Measurements from ENCODE around the gene ZMIZ1.

Gene ZMIZ1

DNA sequence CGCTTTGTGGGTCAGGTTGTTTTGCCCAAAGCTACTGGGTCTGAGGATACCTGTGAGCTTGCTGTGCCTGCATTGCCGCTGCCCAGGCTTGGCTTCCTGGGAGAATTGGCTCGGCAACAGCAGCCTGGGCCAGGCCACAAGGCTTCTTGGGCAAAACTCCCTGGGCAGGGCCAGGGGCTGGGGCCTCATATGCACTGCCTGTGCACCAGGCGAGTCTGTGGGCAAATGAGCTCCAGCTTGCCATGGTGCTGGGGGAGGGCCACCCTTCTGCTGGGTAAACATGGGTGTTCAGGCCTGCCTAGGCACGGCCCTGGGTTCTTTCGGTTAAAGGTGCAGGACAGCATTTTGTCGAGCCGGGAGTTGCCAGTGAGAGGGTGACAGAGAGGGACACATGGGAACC lies 19.4 kb downstream of the ZMIZ1 start:
- Histone ChIP-seq H3K4me3 (no peak overlapping the region), H3K4me2 (peak overlapping the region; percentile 99), H3K27ac (peak overlapping the region; percentile 58; the same call in 1 of the 2 replicates), H3K36me3 (peaks cover 19% of the 10 kb centered on the region; the same call in 1 of the 2 replicates), H4K20me1 (peaks cover 100% of the 10 kb centered on the region), H3K9ac (peak overlapping the region; percentile 21; the same call in 1 of the 2 replicates), H3K27me3 (no peaks in the 10 kb centered on the region), H3K4me1 (peaks cover 100% of the 10 kb centered on the region), H3K9me3 (no peaks in the 10 kb centered on the region)
- no peak for TF ChIP-seq Cebpa-rat (IDR thresholded peaks at IDR 0.05)

DNA sequence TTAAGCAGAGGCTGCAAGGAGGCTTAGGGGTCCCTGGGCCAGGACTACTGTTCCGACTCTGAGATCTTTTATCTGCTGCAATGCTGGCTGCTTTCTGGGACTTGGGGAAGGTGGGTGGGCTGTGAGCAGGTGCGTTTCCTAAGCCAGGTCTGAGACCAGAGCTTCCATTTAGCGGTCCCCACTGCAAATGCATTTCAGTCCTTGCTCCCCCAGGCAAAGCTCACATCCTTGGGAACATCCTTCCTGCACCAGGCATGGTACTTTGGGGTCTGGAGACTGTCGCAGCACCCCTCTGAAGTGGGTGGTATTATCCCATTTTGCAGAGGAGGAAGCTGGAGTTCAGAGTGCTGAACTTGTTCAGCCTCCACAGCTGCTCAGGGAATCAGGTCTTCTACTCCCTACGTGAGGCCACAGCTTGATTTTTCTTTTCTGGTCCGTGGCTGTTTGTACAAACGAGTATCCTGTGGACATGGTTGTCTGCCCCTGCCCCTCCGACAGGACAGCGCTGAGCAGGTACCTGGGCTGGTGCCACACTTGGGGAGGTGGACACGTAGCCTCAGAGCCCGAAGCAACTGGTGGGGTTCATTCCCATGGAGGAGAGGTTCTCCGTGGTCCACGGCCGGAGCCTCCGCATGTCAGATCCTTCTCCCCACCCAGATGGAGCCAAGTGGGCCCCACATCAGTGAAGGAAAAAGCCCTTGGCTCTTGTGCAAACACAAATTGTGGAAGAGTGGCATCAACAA lies 20.0 kb downstream of the ZMIZ1 start:
- Histone ChIP-seq H3K4me3 (no peak overlapping the region), H3K9me3 (no peaks in the 10 kb centered on the region), H3K27me3 (no peaks in the 10 kb centered on the region), H3K9ac (peak overlapping the region; percentile 21; the same call in 1 of the 2 replicates), H3K4me1 (peaks cover 100% of the 10 kb centered on the region), H3K27ac (peak overlapping the region; percentile 58), H3K36me3 (peaks cover 19% of the 10 kb centered on the region; the same call in 1 of the 2 replicates), H3K4me2 (peak overlapping the region; percentile 99), H4K20me1 (peaks cover 100% of the 10 kb centered on the region)
- TF ChIP-seq Cebpa-rat (IDR thresholded peaks at IDR 0.05), result no peak

DNA sequence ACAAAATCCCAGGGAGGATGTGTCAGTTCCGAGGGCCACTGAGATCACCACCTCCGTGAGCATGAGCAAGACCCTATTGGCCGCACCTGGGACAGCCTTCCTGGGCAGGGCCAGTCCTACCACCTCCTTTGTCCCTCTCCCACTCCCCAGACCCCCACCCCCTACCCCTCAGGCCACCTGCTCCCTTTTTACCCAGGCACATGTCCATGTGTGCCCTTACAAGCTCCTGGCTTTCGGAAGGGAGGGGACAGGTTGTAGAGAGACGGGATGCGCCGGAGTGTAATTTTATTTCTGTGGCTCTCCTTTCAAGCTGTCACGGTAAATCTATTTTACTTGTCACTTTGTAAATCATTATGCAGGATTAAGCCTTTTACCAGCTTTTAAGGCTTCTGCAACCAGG lies 20.9 kb downstream of the ZMIZ1 start:
- Histone ChIP-seq H3K4me1 (peaks cover 100% of the 10 kb centered on the region), H3K4me3 (no peak overlapping the region), H3K36me3 (peaks cover 19% of the 10 kb centered on the region; the same call in 1 of the 2 replicates), H4K20me1 (peaks cover 100% of the 10 kb centered on the region), H3K4me2 (peak overlapping the region; percentile 99), H3K9me3 (no peaks in the 10 kb centered on the region), H3K27me3 (no peaks in the 10 kb centered on the region), H3K27ac (peak overlapping the region; percentile 47), H3K9ac (peak overlapping the region; percentile 22; the same call in 1 of the 2 replicates)
- no peak for TF ChIP-seq Cebpa-rat (IDR thresholded peaks at IDR 0.05)

DNA sequence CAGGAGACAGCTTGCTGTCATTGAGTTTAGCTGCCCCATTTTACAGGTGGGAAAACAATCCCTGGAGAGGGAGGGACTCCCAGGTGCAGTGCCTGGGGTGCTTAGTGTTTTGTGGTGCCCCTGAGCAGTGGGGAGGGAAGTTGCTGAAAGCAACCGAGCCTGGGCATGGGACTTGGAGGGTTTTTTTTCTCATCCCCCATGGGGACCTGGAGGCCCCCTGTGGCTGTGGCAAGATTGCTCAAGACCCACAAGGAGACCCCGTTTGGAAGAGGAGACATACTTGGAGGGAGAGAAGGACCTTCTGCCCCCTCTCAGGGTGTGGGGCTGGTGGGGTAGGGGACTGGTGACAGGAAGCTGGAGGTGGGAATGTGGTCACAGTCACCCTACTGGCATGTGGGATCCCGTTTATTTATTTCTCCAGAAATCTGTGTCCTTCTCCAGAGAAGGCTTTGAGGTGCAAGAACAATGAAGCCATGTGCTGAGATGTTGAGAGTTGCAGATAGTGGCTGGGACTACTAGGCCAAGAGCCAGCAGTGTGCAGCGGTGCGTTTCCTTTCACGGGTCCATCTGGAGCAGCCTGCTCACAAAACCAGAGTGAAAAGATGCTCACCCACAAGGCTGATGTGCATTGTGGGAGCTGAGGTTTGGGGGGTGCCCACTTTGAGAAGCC lies 21.5 kb downstream of the ZMIZ1 start:
- H3K4me2 ChIP-seq, result peak overlapping the region; percentile 99
- H3K9ac ChIP-seq, result peak overlapping the region; percentile 22; the same call in 1 of the 2 replicates
- H3K4me3 ChIP-seq, result no peak overlapping the region
- H3K36me3 ChIP-seq, result peaks cover 19% of the 10 kb centered on the region; the same call in 1 of the 2 replicates
- H3K27me3 ChIP-seq, result no peaks in the 10 kb centered on the region
- no peaks in the 10 kb centered on the region for H3K9me3 ChIP-seq
- TF ChIP-seq Cebpa-rat (IDR thresholded peaks at IDR 0.05), result peak; percentile 91
- peaks cover 100% of the 10 kb centered on the region for H4K20me1 ChIP-seq
- H3K27ac ChIP-seq, result peak overlapping the region; percentile 47
- H3K4me1 ChIP-seq, result peaks cover 100% of the 10 kb centered on the region

DNA sequence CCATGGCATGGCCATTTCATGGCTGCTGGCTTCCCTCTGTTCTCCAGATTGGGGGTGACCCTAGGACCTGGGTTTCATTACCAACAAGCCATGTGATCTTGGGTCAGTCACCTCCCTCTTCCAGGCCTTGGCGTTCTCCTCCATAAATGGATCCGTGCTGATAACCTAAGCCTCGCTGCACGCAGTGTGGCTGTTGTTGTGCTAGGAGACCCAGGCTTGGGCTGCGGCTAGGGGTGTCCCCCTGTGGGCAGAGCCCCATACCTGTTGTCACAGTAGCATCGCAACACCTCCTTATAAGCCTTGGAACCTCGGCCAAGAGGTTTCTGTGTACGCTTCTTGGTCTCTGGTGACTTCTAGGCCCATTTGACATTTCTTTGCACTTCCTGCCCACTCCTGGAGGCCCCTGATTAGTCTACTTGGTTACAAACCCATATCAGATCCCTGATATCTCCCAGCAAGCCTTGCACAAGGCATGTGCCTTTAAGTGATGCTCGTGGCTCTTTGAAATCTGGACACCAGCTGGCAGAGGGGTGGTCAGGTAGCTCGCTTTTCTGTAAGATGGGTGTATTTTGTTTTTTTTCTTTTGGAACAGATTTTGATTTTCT lies 23.6 kb downstream of the ZMIZ1 start:
- no peaks in the 10 kb centered on the region for H3K27me3 ChIP-seq
- 0 out of 2 replicates have a peak overlapping the region, but pooled peaks have one; percentile 14 for H3K27ac ChIP-seq
- 0 out of 2 replicates have a peak, but pooled peaks cover 11% of the 10 kb centered on the region for H3K36me3 ChIP-seq
- no peak overlapping the region for H3K9ac ChIP-seq
- peaks cover 100% of the 10 kb centered on the region for H3K4me1 ChIP-seq
- peak overlapping the region; percentile 99 for H3K4me2 ChIP-seq
- H4K20me1 ChIP-seq, result peaks cover 100% of the 10 kb centered on the region
- no peaks in the 10 kb centered on the region for H3K9me3 ChIP-seq
- no peak for TF ChIP-seq Cebpa-rat (IDR thresholded peaks at IDR 0.05)
- H3K4me3 ChIP-seq, result no peak overlapping the region

DNA sequence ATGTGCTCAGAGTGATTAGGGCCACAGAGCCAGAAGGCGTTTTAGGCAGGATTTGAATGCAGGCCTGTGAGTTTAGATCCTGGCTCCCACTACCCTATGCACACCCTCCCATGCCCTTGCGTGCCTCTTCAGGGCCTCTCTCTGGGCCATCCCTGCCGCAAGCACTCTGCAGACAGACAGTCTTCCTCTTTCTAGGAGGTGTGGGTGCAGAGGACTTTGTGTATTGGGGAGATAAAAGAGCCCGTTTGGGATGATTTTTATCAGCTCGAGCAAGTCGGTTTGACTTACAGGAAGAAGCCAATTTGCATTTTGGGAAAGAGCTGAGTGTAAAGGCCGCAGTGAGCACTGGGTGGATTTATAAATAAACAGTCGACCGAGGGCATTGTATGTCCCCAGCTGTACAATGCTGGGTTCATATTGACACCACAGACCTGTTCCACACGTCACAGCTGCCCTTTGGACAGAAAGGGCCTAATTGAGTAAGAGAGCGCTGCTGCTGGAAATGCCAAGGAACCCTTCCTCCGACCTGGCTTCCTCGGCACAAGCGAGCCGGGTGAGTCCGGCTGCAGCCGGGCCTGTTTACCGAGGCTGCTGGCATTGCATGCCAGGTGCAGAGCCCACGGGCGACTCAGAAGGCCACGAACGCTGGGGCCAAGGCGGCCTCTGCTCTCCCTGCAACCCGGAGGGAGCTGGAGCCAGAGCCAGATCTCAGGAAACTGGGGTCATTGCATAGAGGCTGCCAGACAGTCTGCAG lies 25.1 kb downstream of the ZMIZ1 start:
- Histone ChIP-seq H3K27me3 (no peaks in the 10 kb centered on the region), H3K9ac (peak overlapping the region; percentile 59), H3K27ac (peak overlapping the region; percentile 59), H3K4me2 (peak overlapping the region; percentile 99), H3K4me3 (no peak overlapping the region), H4K20me1 (peaks cover 100% of the 10 kb centered on the region), H3K4me1 (peaks cover 100% of the 10 kb centered on the region), H3K9me3 (no peaks in the 10 kb centered on the region), H3K36me3 (0 out of 2 replicates have a peak, but pooled peaks cover 6% of the 10 kb centered on the region)
- TF ChIP-seq Cebpa-rat (IDR thresholded peaks at IDR 0.05), result no peak

DNA sequence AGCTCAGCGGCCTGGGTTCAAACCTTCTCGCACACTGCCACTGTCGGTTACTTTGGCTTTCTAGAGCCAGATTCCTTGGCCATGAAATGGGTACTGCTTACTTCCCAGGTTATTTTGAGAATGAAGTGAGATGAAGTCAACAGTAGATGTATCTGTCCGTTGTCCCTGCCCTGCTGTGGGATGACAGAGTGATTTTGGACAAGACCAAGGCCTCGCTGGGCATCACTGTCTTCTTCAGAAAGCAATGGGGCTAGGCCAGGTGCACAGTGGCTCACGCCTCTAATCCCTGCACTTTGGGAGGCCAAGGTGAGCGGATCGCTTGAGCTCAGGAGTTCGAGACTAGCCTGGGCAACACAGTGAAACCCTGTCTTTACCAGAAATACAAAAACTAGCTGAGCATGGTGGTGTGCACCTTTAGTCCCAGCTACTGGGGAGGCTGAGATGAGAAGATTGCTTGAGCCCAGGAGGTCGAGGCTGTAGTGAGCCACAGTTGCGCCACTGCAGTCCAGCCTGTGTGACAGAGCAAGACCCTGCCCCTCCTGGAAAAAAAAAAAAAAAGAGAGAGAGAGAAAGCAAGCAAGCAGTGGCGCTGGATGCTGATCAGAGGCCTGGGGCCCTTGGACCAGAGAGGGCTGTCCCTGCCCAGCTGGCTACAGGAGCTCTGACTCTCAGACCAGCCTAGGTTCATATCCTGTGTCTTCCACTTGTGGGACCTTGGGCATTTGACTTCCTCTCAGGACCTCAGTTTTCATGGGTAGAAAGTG lies 25.8 kb downstream of the ZMIZ1 start:
- no peak for TF ChIP-seq Cebpa-rat (IDR thresholded peaks at IDR 0.05)
- H3K27ac ChIP-seq, result peak overlapping the region; percentile 59
- no peaks in the 10 kb centered on the region for H3K36me3 ChIP-seq

DNA sequence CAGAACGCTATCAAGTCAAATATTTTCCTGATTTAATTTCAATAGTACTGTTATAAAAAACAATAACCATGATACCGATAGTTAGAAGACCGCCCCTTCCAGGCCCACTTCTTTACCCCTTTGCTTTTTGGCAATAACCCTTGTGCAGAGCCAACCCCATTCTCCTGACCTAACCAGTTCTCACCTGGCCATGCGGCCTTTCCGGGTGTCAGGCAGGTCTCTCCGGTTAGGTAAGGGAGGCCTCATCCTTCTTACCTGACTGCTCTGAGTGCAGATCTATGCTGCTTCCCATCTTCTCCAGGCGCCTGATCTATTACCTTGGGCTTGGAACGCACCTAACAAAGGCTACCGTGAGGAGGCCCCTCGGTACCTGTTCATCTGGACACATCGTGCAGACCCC lies 26.6 kb downstream of the ZMIZ1 start:
- Histone ChIP-seq H3K9ac (no peak overlapping the region), H3K4me1 (peaks cover 100% of the 10 kb centered on the region), H3K36me3 (no peaks in the 10 kb centered on the region), H3K4me3 (no peak overlapping the region), H3K27ac (0 out of 2 replicates have a peak overlapping the region, but pooled peaks have one; percentile 42), H3K27me3 (no peaks in the 10 kb centered on the region), H3K9me3 (no peaks in the 10 kb centered on the region), H4K20me1 (peaks cover 100% of the 10 kb centered on the region), H3K4me2 (peak overlapping the region; percentile 99)
- no peak for TF ChIP-seq Cebpa-rat (IDR thresholded peaks at IDR 0.05)

More for the DNA sequence above, 25.8 kb downstream of the ZMIZ1 start:
- H3K9me3 ChIP-seq, result no peaks in the 10 kb centered on the region
- peak overlapping the region; percentile 99 for H3K4me2 ChIP-seq
- H3K27me3 ChIP-seq, result no peaks in the 10 kb centered on the region
- H3K4me1 ChIP-seq, result peaks cover 100% of the 10 kb centered on the region
- H4K20me1 ChIP-seq, result peaks cover 100% of the 10 kb centered on the region
- H3K9ac ChIP-seq, result peak overlapping the region; percentile 59
- no peak overlapping the region for H3K4me3 ChIP-seq

Data from BLaER1 (cell line).